Stimulated activated CD4-positive, alpha-beta T cell treated with anti-CD3 and anti-CD28 coated beads, Interleukin-15, amount 100 ng/mL, for 48 hours (primary cell): ENCODE data around the gene LRMDA.

Experiments used
- DNase-seq, 2 donors: peaks; one replicate each; pipeline ENCODE4 v3.0.0-alpha.2; 2020; ENCODE audit warnings: low read depth in 2 of 2

Gene LRMDA

GRCh38 chr10:76301950-76302349 is 870.5 kb downstream of the LRMDA start:
- DNase-seq, result no peak

DNA sequence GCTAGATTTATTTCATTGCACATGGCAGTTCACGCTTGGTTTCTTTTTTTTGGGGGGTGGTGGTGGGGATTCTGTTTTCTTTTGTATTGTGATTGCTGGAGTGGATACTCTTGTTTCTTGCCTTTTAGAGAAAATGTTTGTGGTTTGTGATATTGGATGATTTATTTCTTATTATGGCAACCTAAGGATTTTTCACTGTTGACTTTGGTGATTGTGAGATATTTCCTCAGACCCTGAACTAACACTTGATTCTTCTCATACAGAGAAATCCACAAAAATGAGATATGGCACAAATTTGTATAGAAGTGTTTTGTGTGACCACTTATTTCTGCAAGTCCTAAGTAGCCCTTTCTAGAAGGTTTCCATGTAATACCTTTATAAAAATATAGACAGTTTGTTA is 871.1 kb downstream of the LRMDA start:
- no peak for DNase-seq

DNA sequence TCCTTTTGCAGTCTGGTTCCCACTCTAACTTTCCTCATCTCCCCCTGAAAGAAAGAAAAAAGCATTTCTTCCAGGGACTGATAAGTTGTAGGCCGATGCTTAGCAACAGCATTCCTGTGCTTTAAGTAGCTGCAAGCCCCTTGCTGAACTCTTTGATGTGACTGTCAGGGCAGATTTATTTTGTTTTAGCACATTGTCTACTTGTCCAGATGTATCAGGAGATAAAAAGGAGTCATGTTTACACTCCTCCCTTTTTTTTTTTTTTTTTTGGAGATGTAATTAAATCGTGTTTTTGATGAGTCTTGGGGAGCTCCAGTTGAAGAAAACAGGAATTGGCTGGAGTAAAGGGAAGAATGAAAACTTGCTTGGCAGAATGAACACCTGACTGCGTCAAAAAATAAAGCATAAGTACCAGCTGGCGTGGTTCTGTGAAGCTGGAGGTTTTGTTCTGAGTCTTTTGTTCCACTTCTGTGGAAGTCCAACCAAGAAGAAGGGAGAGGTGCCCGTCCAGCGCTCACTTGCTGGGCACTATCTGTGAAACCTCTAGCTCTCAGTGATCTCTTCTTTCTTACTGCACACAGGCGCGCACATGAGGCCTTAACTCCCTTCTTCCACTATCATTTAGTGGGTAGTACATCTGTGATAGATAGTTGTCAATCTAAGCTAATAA is 871.7 kb downstream of the LRMDA start:
- DNase-seq, result no peak

DNA sequence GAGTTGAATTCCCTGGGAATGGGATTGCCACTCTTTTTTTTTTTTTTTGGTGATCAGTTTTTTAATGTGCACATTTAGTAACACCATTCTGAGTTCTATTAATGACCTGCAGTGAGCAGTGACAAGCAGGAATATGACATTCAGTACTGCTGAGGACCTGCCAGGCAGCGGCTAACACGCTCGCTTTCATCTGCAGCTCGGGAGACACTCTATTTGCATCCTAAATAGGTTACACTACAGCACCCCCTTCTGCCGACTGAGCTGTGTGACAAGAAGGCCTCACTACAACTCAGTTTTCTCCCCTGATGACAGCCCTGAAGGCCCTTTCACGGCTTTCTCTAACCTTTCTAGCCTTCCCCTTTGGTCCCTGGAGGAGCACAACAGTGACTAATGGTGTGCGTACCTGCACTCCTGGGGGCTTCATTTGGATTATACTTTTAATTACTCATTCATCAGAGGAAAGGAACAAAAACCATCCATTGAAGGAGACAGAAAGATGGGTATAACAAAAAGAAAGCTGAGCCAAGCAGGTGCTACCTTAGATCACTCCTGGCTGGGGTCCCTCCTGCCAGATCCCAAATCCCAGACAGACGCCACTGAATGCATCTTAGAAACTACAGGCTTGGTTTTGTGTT is 872.4 kb downstream of the LRMDA start:
- DNase-seq, result peak in 1 of 2 donors; percentile 22

- DNase-seq, result no peak
These were observed 874.6 kb downstream of the LRMDA start for GRCh38 chr10:76305930-76306615.

DNA sequence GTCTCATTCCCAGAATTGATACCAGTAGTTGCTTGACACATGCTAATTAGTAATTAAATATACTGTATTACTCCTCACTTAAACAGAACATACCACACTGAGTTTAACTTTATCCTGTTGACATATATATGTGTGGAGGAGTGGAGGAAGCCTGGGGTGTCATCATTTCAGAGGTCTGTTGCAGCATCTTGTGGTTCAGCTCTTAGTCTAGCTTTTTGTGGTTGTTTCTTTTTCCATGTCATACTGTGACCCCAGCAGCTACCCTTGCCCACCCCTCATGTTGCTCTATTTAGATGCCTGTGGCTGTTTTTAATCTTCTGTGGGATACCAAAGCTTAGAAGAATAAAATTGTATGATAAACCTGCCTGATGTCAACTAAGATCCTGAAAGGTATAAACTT is 875.4 kb downstream of the LRMDA start:
- no peak for DNase-seq

GRCh38 chr10:76309070-76309469 is 877.6 kb downstream of the LRMDA start:
- no peak for DNase-seq

DNA sequence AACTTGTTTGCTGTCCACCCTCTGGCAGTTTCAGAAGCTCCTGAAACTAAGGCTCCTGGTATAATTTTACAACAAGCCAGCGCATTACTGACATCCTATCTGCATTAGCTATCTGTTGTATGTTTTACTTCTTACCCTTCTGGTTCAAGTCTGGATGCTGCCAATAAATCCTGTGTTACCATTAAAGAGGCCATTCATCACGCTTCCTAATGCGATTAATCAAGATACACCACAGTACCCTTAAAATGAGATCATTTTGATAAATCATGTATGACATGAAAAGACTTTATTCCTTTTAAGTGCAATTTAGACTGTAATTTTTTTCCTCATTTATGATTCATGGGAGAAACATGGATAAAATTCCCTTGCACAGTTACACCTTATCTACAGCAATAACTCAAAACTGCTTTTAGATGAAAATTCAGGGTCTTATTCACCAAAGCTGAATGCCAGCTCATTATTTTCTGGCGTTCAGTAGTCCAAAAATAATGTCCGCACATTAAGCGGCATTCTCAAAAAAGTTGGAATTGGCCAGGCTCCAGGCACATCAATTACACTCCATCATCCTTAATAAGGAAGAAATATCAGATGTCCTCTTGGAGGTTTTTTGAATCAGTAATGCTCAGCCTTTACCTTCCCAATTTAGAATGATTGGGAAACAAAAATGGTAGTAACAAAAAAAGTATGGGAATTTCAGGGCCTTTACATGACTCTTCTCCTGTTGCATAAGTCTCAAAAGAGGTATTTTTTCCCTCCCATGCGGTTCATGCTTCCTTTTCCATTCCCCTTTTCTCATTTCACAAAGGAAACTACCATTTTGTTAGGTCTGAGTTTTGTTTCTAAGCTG is 878.5 kb downstream of the LRMDA start:
- no peak for DNase-seq

GRCh38 chr10:76310588-76311080 is 879.2 kb downstream of the LRMDA start:
- DNase-seq, result no peak

DNA sequence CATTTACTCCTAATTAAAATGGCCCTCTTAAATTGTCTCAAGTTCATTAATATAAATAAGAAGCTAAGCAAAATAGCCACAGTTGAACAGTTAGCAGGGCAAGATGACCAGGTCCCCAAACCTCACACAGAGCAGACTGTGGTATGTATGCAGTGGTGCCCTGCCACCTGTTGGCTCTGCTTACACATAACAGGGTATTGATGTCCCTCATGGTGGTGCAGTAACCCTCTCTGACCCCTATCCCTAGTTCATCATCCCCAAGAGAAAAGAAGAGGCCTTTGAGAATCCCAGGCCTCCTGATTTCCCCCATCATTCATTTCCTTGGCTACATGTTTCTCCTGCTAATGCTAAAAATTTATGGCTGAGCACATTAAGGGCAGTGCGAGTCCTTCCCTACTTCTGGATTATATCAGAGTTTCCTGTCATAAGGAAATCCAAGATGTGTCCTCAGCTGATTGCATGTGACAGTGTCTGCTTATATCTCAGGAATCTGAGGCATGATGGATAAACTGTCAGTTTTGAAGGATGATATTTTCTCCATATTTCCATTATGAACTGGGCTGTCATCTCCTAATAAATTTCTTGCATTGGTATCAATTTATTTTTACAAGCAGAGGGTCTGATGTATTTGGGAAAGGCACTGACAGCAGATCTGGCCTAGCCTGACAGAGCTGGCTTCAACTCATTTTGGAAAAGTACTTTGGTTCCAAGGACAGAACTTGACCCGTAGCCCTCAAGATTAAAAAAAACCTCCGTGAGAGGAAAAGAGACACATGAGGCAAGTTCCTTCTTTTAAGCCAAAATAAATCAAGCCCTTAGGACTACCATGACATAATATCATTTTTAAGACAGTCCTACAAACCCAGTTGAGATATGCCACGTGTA is 880.6 kb downstream of the LRMDA start:
- no peak for DNase-seq

DNA sequence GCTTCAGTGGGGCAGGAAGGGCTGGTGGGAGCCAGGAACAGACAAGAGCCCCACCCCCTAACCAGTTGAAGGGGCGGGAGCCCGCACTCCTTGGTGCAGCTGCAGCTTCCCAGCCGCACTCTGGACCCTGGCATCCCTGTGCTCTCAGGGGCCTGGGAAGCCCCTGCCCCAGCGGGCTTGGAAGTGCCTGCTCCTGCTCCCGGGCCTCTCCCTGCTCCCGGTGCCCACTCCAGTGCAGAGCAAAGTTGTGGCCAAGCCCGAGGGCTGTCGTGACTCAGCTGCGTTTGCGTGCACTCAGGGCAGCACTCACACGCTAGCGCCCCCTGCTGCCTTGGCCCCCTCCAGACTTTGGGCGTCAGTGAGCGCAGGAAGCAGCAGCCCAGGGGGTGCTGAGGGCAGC is 883.8 kb downstream of the LRMDA start:
- DNase-seq, result no peak

DNA sequence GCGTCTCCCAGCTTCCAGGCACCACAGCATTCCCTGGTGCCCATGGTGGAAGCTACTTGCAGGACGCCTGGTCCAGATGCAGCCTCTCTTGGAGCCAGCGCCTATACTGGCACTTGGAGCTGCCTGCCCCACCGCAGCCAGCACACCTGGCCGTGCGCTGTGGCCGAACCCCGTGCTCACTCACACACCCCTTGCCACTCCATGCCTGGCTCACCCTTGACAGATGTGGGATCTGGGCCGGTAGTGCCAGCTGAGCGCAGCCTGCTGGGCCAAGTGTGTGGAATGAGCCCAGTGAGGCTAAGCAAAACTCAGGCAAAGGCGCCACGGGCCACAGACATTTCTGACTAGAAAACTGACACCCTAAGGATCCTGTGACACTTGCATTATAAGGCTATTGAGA is 884.8 kb downstream of the LRMDA start:
- DNase-seq, result no peak

DNA sequence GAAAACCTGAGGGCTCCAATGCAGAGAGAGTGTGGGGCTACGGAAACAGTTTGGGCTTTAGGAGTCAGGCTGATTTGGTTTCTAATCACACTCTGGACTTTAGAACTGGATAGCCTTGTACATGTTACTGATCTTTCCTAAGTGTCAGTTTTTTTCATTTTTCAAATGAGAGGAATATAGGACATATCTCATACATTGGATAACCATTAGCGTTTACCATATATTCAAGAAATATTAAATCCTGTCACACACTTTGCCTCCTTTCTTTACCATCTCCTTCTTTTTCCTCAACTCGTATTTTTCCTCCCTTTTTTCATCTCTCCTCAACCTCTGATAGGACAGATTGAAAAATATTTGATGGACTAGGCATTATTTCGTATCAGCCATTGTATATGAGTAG is 885.7 kb downstream of the LRMDA start:
- DNase-seq, result no peak

DNA sequence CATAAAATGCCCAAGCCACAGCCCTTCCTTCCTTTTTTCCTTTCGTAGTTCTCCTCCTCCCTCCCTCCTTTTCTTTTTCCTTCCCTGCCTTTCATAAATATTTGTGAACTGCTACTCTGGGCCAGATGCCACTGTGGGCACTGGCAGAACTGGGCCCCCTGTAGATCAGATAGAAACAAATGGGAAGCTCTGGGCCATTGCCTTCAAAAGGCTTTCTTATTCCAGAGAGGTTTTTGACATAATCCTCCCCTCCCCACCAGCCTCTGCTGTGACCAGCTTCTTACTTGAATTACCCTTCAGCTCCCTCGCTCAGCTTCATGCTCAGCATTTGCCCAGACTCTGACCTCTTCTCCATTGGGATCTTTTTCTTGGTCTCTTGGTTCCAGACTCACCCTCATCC is 886.8 kb downstream of the LRMDA start:
- no peak for DNase-seq

GRCh38 chr10:76319661-76320060 is 888.2 kb downstream of the LRMDA start:
- no peak for DNase-seq

- no peak for DNase-seq
These were observed 892.9 kb downstream of the LRMDA start for GRCh38 chr10:76324283-76324682.

DNA sequence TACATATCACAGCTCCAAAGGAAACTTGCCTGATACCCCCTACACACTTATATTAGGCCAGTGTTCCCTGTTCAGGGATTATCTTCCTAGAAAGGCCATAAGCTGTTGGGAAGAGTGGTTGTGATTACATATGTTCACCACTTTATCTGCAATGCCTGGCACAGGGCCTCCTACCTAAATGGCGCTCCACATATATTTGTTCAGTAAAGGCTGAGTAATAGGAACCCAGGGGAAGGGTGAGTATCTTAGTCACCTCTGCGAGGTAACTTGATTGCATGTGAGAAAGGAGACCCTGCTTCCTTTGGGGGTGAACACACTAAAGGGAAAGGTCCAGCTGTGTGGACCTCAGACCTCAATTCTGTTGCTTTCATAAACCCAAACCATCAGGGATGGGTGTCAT is 896.0 kb downstream of the LRMDA start:
- no peak for DNase-seq

DNA sequence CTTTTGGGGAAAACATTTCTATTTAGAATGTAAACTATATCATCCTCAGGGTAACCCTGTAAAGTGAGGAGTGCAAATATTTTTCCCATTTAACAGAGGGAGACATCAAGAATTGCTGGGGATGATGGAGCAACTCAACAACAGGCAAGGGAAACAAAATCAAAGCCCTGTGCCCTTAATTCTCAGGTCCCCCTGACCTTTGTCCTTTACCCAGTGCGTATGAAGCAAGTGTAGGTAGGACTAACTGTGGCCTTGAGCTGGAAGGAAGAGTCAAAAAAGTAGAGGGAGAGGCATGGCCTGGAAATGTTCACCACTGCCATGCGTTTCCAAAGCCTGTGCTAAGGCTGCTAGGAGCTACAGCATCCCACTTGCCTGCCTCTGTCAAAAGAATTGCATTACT is 896.9 kb downstream of the LRMDA start:
- no peak for DNase-seq

DNA sequence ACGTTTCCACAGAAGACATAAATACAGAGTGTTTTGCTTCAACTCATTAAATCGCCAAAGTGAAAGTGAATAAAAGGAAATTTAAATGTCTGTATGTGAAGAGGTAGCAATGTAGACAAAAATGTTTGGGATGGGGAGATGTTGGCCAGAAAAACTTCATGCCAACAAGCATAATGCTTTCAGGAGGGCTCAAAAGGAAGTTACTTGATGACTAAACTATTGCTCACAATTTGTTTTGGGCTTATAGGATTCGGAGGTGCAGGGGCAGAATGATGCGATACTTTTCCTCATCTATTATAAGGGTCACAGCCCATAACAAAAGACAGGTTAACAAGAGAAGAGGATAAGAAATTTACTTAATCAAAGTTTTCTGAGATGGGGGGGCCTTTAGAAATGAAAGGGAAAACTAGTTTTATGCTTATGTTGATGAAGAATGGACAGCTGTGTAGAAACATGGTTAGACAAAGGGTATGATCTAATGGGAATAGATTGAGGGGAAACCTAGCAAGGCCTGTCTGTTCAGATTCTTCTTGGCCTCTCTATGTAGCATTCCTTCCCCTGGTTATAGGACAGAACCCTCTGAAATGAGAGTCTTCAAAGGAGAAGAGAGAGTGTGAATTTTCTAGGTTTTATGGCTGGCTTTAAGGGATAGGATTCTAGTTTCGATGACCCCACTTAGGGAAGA is 898.6 kb downstream of the LRMDA start:
- no peak for DNase-seq

DNA sequence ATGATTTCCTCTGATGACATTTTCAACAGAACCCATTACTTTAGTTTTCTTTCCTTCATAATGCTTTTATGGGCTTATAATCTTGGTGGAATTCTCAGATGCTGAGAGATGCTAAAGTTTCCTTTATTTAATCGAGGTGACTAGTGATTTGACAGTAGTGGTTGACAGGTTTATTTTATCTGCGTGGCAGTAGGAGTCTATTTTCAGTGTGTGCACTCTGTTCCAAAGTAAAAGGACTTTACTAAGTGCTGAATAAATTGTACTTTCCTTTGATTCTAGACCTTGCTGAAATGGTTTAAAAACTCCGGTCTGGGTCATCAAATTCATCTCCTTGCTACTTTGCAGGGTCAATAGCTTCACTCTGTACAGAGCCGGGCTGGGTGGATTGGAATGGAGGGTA is 900.3 kb downstream of the LRMDA start:
- no peak for DNase-seq

- DNase-seq, result no peak
These were observed 901.9 kb downstream of the LRMDA start for GRCh38 chr10:76333326-76333725.
